NCI-H526 treated with DMSO at 0.1 percent for 48 hours (cell line): Measurements from ENCODE around the gene TMEM272.

Experiments used
- DNase-seq: peaks from one replicate; lab custom pipeline; 2025; lab: John Stamatoyannopoulos, UW

The TMEM272 gene

DNA sequence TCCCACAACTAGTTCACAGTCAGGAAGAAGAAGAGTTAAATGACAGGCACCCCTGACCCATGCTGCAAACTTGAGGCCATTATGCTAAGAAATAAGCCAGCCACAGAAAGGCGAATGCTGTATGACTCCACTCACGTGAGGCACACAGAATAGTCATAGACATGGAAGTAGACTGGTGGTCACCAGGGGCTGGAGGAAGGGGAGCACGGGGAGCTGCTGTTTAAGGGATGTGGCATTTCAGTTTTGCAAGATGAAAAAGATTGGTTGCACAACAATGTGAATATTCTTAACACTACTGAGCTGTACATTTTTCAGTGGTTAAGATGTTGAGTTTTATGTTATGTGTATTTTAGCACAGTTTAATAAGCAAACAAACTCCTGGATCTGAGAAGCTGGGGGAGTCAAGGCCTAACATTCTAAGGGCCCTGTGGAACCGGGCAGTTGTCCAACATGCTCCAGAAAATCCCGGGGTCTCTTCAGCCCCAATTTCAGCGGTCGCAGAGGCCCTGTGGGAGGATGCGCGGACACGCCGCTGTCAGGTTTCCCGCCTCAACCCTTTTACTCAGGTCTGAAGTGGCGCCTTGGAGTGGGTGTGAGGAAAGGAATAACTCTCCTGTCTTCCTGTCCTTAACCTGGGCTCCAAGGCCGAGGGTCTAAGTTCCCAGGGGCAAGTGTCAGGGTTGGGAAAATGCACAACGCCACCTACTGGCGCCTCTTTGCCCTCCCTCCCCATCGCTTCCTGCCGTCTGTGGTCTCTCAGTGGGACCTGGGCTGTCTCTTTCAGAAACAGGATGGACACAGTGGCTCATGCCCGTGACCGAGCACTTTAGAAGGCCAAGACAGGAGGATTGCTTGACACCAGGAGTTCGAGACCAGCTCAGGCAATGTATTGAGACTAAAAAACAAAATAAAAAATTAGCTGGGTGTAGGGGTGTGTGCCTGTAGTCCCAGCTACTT is 4.4 kb upstream of the TMEM272 start:
- DNase-seq, result no peak

DNA sequence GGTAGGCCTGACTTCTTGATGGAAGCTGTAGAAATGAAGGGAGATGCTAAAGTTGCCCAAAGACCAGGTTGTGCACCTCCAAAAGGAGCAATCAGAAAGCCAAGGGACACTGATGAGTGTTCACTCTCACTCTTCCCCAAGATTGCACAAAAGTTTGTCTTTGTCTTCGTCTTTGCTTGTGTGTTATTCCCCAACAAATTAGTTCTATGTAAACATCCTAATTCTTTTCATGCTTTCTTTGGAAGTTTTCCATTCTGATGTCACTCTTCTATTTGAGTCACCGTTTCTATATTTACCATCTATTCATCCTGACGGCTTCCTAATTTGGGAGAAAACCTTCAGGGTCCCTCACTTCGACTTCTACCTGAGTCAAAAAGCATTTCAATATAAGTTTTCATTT is 3.7 kb upstream of the TMEM272 start:
- DNase-seq, result no peak

DNA sequence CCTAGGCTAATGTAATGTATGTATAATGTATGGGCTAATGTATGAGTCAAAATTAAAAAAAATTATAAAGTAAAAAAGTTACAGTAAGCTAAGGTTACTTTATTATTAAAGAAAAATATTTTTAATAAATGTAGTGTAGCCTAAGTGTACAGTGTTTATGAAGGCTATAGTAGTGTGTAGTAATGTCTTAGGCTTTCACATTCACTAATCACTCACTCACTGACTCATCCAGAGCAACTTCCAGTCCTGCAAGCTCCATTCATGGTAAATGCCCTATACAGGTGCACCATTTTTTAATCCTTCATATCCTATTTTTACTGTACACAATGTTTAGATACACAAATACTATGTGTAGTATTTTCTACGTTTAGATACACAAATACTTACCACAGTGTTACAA is 1.8 kb upstream of the TMEM272 start:
- no peak for DNase-seq

DNA sequence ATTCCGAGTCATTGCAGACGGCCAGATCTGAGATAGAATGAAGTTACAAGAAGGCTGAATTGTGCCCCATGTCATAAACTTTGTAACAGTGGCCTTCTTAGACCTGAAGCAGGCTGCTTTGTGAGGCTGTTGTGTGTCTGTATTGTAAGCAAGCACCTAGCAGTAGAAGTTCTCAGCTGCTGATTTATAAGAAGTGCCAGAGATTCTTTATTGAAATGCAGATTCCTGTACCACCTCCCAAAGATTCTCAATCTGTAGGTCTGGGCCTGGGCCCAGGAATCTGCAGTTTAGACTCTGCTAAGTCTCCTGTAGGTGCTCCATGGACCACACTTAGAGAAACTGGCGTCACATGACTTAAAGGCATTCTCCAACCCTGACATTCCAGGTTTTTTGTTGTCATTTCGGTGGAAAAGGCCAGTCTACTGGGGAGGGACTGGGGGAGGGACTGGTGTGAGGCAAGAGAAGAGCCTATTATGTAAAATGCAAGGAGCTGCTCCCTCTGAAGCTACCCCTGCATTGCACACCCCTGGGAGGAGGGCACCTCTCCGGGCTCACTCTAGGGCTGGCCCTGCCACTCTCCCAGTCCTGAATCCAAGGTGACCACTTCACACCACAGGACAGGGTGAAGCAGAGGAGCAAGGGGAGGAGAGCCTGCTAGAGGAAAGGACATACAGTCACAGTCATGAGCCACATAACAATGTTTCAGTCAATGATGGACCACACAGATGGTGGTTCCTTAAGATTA is 769 bp upstream of the TMEM272 start:
- DNase-seq, result no peak

DNA sequence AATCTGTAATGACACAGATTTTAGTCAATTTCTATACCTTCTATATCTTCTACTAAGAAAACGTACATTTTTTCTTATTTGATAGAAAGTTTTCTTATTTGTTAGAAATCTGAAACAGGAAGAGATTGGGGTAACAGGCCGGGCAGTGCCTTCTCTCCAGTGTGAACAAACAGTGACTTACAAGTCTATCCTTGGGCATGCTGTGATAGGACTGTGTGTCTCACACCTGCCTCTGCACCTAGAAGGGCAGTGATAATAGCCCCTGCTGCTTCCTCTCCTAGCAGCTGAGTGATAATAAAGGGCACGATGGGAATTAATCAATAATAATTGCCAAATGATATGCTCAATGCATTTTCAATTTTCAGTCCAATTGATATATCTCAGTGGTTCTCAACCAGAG is 1.4 kb downstream of the TMEM272 start:
- no peak for DNase-seq

DNA sequence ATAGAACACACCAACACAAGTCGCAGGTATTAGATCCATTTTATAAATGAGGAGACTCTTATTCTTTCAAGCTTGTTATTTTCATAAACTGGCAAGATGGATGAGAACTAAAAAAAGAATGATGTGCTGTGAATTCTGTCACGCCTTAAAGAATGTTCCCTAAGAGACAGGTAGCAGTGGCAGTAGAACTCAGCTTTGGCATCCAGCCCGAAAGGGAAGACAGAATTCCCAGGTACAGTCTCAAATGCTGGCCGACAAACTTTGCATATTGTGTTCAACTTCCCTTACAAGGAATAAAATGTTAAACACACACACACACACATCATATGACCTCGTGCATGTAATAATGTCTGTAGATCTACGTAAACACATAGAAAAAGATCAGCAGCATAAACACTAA is 3.2 kb downstream of the TMEM272 start:
- peak; percentile 37 for DNase-seq

DNA sequence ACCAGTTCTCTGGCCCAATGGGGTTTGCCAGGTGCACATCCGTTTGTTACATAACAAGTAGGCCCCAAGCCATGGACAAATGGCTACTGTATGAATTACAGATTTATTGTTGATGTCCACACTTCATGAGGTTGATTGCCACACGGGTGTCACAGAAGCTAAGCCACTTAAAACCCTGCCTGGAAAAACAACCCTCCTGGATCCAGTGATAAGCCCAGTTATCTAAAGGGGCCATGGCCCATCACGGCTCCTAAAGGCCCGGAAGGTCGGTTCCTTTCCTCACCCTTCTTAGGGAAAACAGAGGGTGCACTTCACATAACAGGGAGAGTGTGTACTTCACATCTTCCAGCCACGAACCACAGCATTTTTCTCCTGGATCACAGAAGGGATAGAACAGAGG is 4.1 kb downstream of the TMEM272 start:
- no peak for DNase-seq

DNA sequence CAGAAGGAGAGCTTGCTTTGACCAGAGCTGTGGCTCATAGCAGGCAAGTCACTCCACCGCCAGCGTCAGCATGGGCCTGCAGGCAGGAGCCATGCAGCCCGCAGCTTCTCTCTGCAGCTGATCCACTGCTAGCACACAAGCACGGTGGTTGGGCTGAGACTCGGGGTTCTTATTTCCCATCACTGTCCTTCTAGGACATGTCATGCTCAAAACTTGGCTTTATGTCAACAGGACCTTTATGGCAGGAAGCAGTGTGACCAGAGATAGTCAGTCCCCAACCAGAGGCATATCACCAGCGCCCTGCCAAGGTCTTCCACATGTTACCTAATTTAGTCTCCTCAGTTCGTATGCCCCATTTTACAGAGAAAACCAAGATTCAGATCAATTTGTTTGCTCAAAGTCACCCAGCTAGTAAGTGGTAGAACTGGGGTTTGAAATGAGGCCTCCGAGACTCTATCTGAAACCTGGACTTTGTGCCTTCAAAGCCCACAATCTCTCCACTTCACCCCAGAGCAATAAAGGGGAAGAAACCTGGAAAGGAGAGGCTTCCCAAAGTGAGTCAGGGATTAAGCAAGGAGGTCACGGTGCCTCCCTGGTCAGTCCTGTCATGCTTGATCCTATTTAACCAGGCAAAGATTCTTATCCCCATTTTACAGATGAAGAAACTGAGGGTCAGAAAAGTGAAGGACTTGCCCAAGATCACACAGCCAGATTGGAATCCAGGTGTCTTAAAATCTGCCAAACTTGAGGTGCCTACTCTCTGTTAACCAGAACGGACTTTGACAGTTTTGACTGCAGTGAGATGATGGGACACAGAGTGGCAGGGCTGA is 5.1 kb downstream of the TMEM272 start:
- DNase-seq, result no peak

DNA sequence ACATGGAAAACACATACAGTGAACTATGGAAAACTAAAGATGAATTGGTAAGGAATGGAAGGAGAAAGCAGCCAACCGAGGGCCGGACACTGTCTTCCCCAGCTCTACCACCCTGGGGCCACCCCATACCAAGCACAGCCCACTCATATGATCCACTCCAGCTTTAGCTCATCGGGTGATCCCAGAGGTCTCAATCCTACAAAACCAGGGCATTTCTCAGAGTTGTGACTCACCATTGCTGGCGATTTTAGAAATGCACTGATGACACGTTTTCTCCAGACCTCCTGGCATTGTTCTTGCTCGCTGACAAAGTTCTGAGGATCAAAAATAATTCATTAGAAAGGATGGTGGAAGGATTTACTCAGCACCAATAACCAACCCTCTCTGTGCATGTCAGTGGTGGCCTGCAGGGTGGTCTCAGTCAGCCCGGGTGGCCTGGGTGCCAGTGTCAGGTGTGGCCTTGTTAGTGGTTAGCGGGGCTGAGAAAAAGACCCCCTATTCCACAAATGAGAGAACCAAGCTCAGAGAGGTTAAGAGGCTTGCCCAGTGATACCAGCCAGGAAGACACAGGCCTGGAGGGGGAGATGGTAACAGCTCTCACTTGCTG is 6.6 kb downstream of the TMEM272 start:
- no peak for DNase-seq

DNA sequence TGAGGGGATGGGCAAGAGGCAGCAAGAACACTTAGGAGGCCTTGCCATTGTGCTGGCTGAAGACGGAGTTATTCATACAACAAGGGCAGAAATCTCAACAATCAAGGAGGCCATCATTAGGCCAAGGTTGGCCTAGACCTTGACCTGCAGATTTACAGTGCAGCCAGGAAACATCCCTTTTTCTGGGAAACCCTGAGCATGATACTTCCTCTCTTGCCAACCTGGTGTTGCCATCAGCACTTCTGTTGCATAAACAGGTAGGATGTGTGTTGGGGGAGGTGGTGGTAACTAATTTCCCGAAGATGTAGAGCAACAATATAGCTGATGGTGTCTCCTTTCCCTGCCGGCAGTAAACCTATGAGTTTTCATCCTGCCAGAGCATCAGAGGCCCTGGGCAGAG is 8.0 kb downstream of the TMEM272 start:
- no peak for DNase-seq

DNA sequence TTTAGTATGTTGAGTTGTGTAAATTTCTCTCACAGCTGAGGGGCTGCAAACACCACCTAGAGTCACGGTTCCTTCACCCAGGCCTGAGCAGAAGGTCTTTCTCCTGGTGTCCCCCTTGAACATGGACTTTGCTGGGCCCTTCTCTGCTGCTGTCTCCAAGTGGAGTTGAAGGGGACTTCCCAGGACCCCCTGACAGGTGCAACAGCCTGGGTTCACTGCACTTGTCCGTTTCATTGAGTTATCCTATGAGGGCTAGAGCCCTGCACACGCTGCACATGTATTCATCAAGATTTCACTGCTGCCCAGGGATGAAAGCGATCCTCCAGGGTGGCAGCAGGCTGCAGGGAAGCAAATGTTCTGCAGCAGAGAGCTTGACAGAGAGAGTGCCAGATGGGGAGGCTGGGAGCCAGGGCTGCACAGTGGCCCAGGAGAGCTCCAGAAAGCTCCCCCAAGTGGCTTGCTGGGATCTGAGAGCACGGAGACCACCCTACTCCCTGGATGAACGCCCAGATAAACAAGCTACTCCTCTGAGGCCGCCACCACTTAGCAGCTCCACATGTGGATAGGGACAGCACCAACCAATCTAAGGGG is 10.3 kb downstream of the TMEM272 start:
- DNase-seq, result no peak

DNA sequence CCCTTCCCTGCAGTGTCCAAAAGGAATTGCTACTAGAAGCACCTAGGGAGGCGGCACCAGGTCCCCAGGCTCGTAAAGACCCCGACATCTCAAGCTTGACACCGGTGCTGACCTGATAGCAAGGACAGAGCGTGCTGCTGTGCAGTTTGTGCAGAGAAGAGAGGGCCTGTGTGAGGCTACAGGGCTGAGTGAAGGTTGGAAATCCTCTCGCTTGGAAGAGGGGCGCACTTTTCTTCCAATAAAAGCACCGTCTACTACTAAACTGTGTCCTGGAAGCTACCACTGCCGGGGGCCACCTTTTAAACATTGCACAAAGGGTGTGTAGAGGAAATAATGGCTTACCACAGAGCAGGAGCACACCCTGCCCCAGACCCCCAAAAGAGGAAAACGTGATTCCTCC is 11.0 kb downstream of the TMEM272 start:
- no peak for DNase-seq

DNA sequence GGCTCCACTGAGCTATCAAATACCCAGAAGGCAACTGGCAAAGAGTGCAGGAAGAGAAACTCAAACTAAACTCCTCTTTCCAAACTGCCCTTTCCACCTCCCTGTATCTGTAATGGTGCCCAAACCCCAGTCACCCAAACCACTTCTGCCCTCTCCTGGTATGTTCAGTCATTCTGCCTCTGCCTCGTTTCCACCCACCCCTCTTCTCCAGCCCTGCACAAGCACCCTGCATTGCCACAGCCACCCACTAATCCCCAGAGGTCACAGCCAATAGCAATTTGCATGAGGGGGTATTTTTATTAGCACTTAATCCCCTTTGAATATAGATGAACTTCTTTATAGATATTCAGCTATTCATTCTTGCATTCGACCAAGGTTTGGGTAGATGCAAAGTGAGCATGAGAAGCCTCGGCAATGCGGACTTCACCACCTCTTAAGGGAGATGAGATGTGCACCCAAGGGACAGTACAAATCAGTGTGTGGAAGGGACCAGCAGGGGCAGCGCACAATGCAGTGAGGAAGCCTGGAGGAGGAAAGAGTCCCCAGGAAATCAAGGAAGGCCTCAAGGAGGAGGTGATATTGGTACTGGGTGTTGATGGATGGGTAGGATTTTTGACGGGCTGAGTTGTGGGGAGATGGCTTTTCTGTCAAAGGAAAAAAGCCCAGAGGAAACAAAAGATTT is 12.4 kb downstream of the TMEM272 start:
- peak; percentile 14 for DNase-seq

DNA sequence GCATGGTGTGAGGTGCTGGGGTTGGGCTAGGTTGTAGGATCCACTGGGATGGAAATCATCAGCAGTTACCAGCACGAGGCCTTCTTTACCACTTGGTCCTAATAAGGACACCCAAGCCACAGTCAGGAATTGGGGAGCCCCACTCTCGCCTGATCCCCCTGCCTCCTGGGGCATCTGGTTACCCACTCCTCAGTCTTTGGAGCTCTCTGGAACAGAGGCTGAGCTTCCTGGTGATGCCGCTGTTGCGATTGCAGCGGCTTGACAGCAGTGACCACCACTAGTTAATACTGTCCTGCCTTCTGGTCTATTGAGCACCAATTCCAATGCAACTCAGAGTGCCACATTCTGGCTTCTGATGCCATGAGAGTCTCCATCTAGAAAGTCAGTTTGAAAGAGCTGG is 13.5 kb downstream of the TMEM272 start:
- no peak for DNase-seq

DNA sequence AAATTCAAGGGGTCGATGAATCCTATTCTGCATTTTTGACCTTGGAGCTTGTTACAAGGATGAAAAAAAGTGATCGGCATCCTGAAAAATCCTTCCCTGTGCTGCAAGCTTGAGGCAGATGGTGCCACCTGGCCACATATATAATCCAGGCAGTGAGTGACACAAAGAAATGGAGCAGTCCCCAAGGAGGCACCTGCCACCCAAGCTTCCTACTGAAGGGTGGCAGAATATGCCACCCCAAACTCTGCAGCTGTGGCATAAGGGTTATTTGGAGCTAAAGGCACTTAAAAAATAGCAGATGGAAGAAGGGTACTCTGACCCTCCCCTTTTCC is 15.4 kb downstream of the TMEM272 start:
- no peak for DNase-seq

DNA sequence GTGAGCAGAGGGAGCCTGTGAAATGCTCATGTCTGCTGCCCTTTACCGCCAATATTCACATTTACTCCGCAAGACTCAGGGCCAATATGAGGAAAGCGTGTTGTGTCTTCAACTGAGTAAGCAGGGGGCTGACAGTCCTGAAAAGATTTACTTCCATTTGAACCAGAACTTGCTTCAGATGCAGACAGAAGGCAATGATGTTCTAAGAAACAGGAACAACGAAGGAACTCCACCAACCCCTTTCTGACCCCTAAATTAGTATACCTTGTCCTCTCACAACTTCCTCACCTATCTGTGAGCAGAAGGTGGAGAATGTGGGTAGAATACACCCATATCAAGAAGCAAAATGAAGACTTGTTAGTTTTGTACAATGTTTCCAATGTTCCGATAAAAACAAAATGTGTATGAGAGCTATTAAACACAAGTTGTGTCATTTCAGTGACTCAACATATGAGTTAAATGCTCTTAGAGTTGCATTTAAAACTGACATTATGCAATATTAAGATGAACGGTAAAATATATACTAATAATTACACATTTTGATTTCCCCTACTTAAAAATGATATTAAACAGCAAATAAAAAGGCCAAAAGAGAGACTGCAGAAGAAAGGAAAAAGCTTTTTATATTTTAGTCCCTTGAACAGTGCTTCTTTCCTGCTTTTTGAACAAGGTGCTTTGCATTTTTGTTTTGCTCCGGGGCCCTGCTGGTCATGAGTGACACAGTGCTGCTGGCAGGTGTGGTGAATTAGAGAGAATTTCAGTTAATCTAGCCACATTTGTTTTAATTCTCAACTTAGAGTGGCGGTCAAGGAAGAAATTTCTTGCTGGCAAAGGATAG is 16.0 kb downstream of the TMEM272 start:
- peak; percentile 51 for DNase-seq

DNA sequence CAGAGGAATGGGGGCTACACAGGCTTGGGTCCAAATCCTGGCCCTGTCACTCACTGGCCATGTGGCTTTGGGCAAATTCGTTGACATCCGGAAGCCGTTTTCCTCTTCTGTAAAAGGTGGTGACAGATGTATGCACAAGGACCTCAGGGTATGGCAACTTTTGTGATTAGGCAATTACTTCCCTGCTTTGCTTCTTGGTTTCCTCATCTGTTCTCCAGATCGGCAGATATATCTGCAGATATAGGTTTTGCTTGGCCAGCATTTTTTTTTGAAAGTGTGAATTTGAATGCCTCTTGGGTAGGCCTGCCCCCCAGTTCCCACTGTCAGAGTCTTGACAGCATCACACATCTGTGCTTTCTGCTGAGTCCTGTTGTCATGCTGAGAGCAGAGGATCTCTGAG is 17.7 kb downstream of the TMEM272 start:
- DNase-seq, result no peak

DNA sequence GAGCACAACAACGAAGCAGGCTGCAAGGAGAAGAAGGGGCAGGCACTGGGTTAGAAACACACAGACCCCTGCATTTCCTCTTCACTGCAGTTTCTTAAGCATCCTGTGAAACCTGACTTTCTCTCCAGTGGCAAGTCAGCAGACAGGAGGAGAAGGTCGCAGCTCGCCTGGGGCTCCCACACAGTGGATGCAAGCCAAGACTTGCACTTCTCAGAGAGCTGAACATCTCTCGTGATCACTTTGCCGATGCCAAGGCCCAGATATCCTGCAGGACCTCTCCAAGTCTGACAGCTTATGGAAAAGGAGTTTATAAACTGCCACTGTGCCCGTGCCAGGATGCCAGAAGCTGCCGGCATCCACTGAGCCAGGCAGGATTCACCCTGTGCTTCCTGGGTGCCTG is 18.4 kb downstream of the TMEM272 start:
- no peak for DNase-seq

DNA sequence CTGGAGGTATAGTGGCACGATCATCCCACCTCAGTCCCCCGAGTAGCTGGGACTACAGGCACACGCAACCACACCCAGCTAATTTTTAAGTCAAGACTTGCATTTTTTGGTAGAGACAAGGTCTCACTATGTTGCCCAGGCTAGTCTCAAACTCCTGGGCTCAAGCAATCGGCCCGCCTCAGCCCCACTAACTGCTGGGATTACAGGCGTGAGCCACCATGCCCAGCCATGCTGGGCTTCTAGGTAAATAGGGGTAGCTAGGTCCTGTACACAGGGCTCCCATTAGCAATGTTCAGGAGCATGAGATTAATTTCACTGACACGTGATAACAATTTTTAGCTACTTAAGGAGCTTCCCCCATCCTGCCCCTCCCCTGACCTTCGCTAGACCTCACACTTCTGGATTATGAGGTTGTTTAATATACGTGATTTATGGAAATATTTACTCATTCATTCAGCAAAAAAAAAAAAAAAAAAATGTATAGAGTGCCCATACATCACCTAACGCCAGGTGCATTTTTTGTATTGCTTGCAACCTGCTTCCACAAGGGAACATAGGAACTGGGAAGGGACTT is 19.2 kb downstream of the TMEM272 start:
- DNase-seq, result no peak

DNA sequence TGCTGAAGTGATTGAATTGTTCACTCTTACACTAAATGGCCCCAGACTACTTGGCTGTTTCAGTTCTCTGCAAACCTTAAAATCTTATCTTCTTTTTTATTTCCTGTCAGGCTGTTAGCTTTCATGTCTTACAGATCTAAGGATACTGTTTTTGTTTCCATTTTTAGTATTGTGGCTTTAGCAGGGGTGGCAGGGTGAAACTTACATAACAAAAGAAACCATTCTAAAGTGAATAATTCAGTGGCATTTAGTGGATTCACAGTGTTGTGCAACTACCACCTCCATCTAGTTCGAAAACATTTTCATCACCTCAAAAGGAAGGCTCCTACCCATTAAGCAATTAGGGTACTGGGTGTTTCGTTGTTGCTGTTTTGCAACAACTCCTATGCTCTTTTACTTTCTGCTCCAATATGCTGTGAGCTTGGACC is 19.8 kb downstream of the TMEM272 start:
- DNase-seq, result no peak
